HUDEP-2 (cell line): ENCODE measurements around the gene GDI2.
"Not testable (repeated sequence)": the region's sequence is repeated elsewhere in the genome, so short reads cannot be mapped to it uniquely, and the experiment has no call there.

Experiments
- DNase-seq, 76 experiments: peaks; one replicate each; lab custom pipeline; 2025; ENCODE audit not compliant: unreplicated experiment in 76 of 76; lab: John Stamatoyannopoulos, UW

The GDI2 gene

GRCh38 chr10:5828725-5829124 lies 15.5 kb upstream of the GDI2 start:
- no peak for DNase-seq

- no peak for DNase-seq
These were observed 14.6 kb upstream of the GDI2 start for GRCh38 chr10:5827841-5828240.

- DNase-seq = not testable (repeated sequence)
These were observed 13.3 kb upstream of the GDI2 start for GRCh38 chr10:5826511-5826910.

GRCh38 chr10:5818894-5819293 lies 5.7 kb upstream of the GDI2 start:
- no peak for DNase-seq

GRCh38 chr10:5818048-5818331 lies 4.8 kb upstream of the GDI2 start:
- no peak for DNase-seq

- DNase-seq = no peak
These were observed 4.3 kb upstream of the GDI2 start for GRCh38 chr10:5817322-5818047.

- DNase-seq = no peak
These were observed 2.9 kb upstream of the GDI2 start for GRCh38 chr10:5816170-5816569.

GRCh38 chr10:5814110-5815107 lies 1.2 kb upstream of the GDI2 start:
- DNase-seq = peak in 21 of 76 experiments; percentile 3 to 67 (median 31)

- peak in 1 of 76 experiments; percentile 62 for DNase-seq
These were observed 218 bp downstream of the GDI2 start for GRCh38 chr10:5813091-5813340.

GRCh38 chr10:5812283-5813090 lies 747 bp downstream of the GDI2 start:
- DNase-seq = peak in 26 of 76 experiments; percentile 2 to 59 (median 18)

- DNase-seq = no peak
These were observed 1.8 kb downstream of the GDI2 start for GRCh38 chr10:5811387-5811821.

- no peak for DNase-seq
These were observed 3.0 kb downstream of the GDI2 start for GRCh38 chr10:5810225-5810624.

GRCh38 chr10:5809527-5810154 lies 3.6 kb downstream of the GDI2 start:
- no peak for DNase-seq

- not testable (repeated sequence) for DNase-seq
These were observed 4.3 kb downstream of the GDI2 start for GRCh38 chr10:5808783-5809392.

GRCh38 chr10:5806745-5807144 lies 6.5 kb downstream of the GDI2 start:
- no peak for DNase-seq

GRCh38 chr10:5805711-5806110 lies 7.5 kb downstream of the GDI2 start:
- no peak for DNase-seq

- no peak for DNase-seq
These were observed 8.0 kb downstream of the GDI2 start for GRCh38 chr10:5805260-5805659.

GRCh38 chr10:5804386-5804785 lies 8.8 kb downstream of the GDI2 start:
- DNase-seq = peak in 1 of 76 experiments; percentile 0

- DNase-seq = no peak
These were observed 12.5 kb downstream of the GDI2 start for GRCh38 chr10:5800782-5801181.

- no peak for DNase-seq
These were observed 19.0 kb downstream of the GDI2 start for GRCh38 chr10:5794236-5794635.
